NCI-H345 treated with DMSO at 0.1 percent for 48 hours (cell line): Measurements from ENCODE around the gene ABCA4.

Experiments
- DNase-seq: peaks from one replicate; lab custom pipeline; 2025; ENCODE audit not compliant: unreplicated experiment; lab: John Stamatoyannopoulos, UW

The ABCA4 gene

DNA sequence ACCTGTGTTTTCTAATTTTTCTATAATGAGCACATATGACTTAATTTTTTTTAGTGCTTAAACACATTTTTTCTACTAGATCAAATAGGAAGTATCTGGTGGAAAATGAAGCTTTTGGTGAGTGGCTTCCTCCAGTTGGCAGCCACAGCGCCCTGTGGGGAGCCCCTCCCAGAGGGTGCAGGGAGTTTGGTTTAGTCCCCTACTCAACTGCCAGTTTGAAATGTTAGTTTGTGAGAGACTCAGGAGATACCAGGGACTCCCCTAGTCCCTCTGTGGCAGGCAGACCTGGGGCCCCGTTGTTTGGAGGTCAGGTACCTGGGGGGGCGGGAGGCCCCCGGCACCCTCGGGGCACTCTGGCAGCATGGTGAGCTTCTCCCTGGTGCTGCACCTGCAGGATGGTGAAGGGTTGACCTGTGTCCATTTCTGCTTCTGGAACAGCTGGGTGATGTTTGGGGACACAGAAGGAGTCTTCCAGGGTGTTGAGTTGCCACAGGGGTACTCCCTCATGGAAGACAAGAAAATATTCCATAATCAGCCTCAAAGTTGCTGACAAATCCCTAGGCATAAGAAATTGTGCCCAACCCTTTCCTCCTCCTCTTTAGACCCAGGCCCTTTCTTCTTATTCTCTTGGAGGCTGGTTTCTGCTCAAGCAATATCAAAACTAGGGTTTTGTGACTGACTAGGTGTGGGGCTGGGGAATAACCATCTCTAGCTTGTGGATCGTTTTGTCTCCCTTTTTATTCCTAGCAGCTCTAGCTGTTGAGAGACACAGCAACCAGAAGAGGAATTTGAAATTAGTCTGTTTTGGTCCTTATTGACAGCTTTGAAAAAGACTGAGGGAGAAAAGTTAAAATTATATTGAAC lies 91.6 kb downstream of the ABCA4 start:
- DNase-seq, result no peak

DNA sequence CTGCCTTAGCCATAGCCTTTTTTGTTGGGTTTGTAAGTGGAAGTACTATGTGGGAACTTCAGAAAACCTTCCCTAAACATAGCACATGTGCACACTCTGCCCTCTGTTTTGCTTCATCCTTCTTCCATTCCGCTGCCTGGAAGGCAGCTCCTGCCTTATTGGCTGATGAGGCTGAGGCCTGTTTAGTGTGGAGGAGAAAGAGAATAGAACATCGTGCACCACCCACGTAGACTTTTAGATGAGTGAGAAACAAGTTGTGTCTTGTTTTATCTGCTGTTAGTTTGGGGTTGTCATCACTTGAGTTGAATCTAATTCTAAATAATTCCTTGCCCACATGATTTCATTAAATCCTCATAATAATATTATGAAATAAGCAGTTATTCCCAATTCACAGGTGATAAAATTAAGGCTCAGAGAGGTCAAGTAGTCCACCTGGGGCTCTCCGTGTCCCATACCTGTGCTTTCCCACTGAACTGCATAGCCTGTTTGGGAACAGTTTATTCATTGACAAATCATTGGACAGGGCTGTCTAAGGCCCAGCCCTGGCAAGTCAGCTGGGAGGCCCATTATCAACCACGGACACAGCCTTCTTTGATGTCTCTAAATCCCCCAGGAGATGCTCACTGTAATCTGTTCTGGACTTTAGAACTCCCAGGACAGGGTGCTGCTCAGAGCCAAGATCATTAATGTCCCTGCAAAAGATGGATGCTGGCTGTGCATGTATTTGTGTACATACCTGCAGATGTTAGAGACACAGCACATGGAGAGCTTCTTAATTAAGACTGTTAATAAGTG lies 93.0 kb downstream of the ABCA4 start:
- no peak for DNase-seq

DNA sequence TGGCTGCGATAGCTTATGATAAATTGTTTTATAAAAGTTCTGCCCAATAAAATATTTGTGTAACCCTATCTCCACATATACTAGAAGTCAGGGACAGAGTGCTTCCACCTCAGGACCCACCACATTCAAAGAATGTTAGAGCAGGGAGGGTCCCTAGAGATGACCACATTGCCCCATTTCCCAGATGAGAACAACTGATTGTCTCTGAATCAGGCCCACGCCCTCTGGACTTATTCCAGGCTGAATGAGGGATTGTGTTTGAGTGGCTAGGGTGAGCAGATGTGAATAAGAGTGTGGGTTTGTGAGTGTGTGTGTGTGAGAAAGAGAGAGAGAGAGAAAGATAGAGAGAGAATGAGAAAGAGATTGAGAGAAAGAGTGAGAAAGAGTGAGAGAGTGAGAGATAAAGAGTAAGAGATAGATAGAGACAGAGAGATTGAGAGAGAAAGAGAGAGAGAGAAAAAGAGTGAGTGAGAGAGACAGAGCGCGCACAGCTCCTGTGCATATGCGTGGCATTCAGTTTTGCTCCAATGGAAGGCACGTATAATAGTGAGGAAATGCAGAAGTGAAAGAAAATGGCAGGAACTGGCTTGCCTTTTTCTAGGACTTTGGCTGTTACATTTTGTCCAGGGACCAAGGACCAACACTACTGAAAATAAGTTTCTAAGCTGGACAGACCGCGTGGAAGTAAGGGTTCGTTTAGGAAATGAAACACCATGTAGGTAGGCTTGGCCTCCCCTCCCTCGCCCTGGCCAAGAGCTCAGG lies 94.1 kb downstream of the ABCA4 start:
- no peak for DNase-seq

DNA sequence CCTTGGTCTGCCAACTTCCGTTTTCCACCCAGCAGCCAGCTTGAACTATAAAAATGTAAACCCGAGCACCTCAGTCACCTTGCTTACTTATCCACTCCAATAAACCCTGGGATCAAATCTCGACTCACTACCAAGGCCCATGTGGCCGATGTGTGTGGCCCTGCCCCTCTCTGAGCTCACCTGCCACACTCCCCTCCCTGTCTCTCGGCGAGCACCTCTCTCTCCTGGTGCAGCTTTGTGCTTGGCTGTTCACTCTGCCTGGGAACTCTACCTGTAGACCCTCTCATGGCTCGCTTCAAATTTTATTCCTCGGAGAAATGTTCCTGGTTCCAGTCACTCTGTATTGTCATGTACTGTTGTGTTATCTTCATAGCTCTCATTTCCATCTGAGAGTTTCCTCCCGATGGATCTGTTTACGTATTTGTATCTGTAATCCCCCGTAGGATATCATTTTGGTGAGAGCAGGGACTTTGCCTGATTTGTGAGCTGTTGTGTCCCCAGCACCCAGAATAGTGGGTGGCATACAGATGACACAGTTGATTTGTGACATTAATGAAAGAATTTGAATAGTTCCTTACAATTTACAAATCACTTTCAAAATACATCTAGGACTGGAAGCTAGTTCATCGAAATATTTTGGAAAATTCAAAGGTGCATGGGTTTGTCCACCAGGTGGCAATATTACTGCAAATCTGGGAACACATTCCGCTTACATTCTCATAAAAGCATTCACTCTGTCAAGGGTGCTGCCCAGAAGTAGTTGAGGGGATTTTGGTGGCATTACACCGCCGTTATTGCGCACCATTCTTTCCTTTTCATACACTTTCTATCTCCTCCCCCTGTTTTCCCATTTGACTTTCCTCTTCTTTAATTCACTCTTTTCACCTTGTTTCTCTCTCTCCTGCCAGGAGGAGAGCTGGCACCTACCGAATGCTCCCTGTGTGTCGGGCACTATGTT lies 95.3 kb downstream of the ABCA4 start:
- peak; percentile 42 for DNase-seq

DNA sequence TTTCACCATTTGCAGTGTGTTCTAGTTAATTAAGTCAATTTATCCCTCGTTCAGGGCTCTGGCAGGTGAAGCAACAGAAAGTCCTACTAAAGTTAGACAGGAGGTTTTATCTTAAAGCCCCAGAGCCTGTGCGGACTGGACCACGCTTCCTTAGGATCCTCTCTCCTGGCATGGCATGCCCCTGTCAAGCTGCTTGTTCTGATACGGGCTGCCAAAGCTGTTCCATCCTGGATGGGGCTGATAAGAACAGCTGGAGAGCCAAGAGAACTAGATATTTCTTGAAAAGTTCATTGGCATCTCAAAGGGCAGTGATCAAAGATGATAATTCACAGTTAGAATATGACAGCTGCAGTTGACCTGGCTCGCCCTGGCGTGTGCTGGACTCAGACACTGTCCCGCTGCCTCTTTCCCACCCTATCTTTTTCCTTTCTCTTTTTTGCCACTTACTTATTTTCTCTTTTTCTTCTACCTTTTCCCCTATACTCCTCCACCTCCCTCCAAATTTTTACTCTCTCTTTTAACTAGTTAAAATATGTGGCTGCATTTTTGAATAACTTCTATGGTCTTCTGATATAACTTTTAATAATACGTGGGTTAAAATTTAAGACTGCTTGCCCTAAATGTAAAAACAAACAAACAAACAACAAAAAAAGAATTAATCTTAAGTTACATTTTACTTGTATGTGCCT lies 96.7 kb downstream of the ABCA4 start:
- no peak for DNase-seq

DNA sequence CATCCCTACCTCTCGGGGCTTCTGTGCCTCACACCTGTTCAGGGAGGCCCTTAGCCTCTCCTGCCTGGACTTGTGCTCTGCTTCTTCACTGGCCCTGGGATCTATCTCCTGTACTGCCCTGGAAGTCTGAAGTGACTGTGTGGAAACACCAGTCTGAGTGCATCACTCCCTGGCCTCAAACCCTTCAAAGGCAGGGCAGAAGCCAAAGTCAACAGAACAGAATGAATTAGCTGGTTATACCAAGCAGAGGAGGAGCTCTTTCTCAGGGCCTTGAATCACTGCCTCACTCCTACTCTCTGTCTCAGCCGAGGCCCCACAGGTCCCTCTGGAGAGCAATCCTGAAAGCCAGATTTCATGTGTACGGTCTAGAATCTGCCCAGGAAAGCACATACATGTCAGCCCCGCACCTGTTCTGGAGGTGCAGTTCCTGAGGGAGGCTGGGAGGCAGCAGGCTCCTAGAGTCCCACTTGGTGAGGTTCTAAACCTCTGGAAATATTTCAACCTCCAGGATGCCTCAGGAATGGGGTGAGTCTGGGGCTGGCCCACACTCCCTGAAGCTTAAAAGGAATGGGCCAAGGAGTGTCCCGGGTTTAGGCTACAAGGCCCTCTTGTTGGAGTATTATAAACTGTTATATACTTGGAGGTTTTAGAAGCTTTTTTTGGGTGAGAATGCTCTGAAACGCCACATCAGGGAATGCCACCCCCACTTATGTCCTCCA lies 98.3 kb downstream of the ABCA4 start:
- DNase-seq, result no peak

DNA sequence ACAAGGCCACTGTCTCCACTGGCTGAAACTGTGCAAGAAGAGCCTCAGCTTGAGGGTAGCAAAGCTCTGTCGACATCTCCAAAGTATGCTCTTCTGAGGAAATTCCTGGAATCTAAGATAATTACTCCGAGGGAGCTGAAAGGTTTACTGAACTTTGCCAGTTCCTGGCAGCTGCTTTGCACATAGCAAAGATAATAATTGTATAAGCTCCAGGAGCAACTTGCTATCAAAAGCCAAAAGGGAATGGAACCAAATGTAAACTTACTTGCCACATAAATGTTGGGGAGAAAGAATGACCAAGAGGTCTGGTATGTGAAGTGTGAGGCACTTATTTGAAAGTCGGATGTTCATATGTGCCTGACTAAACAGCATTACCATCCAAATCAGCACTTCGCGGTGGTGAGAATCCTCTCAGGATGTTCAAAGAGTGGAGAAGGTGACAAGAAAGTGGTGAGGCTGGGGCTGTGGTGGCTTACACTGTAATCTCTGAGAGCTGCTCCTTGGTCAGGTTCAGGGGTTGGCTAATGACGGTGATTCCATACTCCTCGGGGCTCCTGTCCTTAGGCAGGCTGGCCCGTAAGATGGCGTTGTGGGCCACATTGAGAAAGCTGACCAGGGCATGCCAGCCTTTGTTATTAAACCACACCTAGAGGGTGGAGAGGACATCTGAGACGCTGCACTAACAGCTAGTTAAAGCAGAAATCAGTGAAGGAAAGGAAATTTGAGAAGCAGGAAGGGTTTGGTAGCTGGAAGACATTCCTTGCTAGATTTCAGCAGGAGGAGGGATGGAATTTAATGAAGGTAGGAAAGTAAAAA lies 100.0 kb downstream of the ABCA4 start:
- DNase-seq, result no peak

DNA sequence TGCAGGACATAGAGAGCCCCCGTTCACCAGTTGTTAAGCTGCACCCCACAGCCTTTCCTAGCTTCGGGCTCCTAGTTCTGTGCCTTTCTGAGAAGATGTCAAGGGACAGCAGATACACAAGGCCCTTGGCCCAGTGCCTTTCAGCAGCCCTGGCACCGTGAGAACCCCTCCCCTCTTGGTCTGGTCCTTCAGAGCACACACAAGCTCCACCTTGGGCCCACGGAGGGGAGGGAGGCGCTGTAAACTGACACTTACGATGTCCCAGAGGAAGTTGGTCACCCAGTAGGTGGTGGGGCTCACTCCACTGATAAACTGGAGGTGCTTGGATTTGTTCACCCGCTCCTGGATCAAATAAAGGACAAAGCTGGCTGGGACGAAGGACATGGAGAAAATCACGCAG lies 101.6 kb downstream of the ABCA4 start:
- DNase-seq, result no peak

DNA sequence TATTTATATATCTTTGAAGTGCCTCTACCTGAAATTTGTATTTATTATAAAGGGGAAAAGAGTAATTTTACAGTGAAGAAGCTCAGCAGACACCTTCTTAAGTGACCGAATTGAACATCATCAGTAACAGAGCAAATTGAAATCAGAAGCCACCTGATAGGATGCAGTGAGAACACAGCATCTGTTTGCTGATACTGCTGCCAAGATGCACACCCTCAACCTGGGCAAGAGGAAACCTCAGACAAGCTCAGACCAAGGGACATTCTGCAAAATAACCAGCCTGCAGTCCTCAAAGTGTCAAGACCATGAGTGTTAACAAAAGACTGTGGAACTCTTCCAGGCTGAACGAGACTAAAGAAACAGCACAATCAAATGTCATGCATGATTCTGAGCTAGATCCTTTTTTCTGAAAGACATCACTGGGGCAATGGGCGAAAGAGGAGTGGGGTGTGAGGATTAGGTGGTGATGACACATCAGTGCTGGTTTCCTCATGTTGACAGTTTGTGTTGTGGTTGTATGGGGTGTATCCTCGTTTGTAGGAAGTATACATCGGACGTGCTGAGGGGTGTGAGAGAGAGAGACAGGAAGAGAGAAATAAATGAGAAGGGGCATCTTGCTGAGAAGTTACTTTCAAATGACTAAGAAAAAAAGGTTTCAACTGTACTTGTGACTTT lies 103.7 kb downstream of the ABCA4 start:
- no peak for DNase-seq

DNA sequence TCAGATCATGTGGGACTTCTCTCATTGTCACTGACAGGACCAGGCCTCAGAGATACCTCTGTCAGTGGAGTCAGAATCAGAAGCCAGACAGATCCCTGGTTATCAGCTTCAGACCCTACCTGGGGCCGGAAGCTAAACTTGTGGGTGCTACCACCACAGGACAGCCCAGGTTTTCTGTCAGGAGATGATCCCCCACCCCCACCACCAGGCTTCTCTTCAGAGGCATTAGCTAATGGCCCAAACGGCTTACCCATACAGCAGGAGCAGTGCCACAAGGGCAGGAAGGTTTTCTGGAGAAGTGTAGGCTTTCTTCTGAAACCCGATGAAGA lies 105.5 kb downstream of the ABCA4 start:
- DNase-seq, result no peak

DNA sequence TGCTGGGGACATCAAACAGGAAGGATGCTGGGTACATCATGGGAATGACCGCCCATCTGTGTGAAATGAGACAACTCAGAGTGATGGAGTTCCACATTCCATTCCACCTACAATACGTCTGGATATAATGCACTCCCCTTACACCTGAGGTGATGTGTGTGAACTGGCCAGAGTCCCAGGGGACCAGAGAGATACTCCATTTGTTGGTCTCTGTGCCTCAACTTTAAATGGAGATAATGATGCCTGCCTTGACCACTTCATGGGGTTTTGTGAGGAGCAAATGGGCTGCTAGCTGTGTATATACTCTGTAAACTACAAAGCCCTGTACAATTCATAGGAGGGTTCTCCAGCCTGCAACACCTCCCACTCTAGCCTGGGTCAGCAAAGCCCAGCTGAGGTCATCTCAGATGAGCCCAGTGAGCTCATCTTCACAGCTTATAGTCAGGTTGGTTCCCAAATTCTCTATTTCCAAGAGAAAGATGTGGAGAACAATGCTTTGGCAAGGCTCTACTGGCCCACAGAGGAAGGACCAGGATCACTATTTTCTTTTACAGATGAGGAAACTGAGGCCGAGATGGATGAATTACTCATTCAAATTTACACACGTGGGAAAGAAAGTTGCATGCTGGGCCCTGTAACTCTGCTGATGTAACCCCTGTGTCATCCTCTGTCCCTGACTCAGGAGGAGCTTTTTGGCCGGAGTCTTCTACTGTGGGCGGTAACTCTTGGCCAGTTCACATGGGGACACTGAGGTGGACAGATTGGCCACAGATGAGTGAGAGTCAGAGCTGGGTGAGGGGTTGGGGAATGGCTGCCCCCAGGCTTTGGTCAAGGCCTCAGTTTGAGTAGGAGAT lies 106.1 kb downstream of the ABCA4 start:
- no peak for DNase-seq

DNA sequence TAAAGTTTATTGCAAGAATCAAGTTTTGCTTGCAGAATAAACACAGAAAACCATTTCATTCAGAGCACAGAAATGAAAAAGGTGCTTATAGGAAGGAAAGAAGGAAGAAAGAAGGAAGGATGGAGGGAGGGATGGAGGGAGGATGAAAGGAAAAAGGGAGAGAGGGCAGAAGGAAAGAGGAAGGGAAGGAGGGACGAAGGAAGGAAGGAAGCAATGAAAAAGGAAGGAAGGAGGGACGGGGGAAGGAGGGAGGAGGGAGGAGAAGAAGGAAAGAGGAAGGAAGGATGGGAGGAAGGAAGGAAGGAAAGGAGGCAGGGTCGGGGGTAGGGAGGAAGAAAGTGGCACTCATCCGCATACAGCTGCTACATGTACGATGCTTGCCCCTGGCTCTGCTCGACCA lies 106.9 kb downstream of the ABCA4 start:
- DNase-seq, result no peak

DNA sequence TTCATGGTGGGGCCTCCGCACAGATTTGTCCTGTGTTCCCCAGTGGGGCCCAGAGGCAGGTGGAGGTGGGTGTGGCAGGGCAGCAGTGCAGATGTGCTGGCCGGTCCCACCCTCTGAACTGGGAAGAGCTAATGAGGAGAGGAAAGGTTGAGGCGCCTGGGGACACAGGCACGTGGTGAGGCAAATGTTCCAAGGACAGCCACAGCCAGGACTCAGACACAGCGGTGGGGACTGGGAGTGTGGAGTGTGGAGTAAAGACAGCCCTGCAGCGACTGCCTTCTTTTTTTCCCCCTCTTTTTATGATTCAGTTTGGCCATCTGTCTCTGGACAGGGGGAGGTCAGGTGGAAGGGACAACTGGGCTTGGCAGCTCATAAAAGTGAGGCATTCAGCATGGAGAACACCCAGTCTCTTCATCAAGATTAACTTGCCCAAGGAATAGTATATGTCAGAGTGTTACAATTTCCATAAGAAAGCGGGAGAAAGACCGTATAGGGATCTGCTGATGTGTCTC lies 107.5 kb downstream of the ABCA4 start:
- no peak for DNase-seq

DNA sequence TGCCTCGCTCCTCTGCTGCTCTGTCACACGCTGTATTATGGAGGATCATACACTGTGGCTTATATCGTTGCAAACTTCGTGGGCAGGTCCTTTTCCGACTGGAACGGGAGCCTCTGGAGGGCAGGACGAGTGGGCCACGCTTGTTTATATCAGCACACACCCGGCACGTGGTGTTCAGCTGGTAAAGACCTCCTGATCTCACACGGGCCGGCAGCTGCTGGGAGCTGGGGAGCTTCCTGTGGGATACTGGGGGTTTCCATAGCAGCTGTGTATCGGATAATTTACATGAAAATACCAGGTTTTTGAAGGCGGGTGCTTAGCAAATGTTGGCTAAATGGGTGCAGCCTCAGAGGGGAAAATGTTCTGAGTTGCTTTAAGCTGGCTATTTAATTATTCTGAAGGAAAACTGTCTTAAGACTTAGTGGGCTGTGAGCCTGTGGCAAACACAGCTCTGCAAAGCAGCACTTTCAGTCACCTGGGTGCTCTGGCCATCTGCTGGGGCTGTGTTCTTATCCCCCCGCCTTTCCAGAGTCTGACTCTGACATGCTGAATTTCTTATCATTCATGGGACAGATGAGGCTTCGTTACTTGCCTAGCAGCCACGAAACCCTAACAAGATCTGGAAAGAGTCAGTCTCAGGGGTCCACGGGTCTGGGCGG lies 108.1 kb downstream of the ABCA4 start:
- no peak for DNase-seq

DNA sequence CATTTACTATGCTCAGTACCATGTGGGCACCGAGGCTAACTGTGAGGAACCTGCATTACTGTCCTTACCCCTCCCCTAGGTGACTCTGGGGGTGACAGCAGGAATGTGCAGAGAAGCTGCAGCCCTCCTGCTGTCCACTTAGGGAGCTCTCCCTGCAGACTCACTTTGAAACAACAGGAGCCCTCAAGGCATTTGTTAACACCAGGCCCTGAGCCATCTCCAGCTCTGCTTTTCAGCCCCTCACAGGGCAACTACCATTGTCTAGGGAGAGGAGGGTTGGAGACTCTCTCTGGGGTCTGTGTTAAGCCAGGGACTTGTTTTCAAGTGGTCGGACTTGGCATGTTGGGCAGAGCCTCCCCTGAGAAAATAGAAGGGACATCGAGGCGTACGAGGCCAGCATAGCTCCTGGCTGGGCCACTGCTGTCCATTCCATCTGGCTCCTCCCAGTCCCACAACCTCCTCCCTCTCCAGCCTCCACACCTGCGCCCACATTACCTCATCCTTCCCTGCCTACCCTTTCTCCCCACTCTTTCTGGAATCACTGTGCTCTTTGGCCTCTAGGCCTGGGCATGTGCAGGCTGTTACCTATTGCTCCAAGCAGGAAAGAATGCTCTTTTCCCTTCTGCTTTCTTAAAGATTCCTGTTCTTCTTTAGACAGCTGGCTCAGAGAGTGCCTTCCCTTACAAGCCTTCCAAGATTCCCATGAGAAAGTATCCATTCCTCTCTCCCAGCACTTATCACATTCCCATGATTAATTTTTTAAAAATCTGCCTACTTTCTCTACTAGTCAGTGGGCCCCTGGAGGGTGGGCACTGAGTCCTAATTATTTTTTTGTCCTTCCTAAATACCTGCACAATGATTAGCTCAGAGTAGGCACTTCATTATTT lies 109.0 kb downstream of the ABCA4 start:
- DNase-seq, result no peak
